Astrocyte of the cerebellum (primary cell): ENCODE measurements around the gene PPIL6.

Experiments
- DNase-seq: peaks from one replicate; pipeline ENCODE4 v3.0.0-alpha.2; 2011; ENCODE audit warnings: low read depth
- H3K4me3 ChIP-seq: 2 replicates; pipeline ENCODE4 v1.5.1; 2011; ENCODE audit warnings: mild to moderate bottlenecking, low read depth, low read length, moderate library complexity
- in situ Hi-C: cut with HindIII; loops from 2 replicates; pipeline ENCODE4 v1.10.0; 2017; ENCODE audit warnings: low sequenced_read_pairs
- TF ChIP-seq, protein P1 (sequence below): IDR thresholded peaks from 2 replicates; pipeline ENCODE4 v1.5.1; 2012; ENCODE audit warnings: low read length, low read depth, moderate library complexity, mild to moderate bottlenecking; ENCODE audit errors: missing control alignments

The PPIL6 gene

DNA sequence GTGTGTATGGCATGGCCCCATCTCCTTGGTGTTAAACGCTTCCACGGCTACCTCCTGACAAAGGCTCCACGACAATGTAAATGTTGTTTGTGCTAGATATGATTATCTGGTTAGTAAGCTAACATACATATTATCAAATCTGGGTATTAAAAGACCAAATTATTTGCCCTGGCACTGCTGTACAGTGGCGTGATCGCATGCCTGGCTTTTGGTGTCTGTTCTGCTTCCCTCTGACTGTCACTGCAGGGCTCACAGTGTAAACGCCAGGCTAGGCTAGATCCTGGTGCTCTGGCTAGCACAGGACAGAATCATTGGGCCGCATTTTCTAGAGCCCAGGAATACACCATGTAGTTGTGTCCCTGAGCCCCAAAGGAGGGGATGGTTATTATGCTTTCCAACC, 96.9 kb downstream of the PPIL6 start:
- no peak for DNase-seq
- in situ Hi-C loops = no loop called here
- H3K4me3 ChIP-seq = no peak overlapping the region
- TF ChIP-seq, protein P1, sequence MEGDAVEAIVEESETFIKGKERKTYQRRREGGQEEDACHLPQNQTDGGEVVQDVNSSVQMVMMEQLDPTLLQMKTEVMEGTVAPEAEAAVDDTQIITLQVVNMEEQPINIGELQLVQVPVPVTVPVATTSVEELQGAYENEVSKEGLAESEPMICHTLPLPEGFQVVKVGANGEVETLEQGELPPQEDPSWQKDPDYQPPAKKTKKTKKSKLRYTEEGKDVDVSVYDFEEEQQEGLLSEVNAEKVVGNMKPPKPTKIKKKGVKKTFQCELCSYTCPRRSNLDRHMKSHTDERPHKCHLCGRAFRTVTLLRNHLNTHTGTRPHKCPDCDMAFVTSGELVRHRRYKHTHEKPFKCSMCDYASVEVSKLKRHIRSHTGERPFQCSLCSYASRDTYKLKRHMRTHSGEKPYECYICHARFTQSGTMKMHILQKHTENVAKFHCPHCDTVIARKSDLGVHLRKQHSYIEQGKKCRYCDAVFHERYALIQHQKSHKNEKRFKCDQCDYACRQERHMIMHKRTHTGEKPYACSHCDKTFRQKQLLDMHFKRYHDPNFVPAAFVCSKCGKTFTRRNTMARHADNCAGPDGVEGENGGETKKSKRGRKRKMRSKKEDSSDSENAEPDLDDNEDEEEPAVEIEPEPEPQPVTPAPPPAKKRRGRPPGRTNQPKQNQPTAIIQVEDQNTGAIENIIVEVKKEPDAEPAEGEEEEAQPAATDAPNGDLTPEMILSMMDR = no peak

DNA sequence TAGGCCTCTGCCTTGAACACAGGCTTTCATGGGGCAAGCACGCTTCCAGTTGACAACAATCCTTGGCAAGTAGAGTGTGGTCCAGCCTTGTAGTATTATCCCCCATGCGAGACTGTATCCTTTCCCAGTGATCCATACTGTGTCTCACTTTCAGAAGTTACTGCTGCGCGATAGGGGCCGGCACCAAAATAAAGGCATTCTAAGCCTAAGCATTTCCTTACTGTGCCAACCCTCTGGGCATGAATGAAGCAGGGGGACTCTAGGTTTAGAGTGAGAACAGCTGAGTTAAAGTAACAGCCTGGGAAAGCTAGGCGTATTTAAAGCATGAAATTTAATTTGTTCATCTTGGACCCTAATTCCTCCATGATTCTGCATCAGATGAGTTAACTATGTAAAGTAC, 97.5 kb downstream of the PPIL6 start:
- H3K4me3 ChIP-seq = no peak overlapping the region
- TF ChIP-seq, protein P1 = no peak
- in situ Hi-C loops = no loop called here
- no peak for DNase-seq

DNA sequence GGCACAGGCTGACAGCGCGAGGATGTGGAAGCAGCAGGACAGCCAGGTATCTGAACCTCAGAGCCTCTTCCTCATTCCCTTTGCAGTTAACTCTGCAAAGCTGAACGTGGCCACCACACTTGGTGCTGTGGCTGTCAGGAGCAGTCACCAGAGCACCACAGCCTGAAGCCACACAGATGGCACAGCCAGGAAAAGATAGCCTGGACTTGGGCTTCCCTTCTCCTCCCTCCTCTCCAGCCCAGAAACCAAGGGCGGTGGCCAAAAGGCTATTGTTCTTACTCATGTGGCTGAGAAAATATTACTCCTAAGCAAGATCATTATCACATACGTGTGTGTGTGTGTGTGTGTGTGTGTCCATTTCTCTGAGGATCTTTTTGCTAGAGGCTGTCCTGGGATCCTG, 97.9 kb downstream of the PPIL6 start:
- TF ChIP-seq, protein P1 = no peak
- in situ Hi-C loops = no loop called here
- no peak for DNase-seq
- no peak overlapping the region for H3K4me3 ChIP-seq

DNA sequence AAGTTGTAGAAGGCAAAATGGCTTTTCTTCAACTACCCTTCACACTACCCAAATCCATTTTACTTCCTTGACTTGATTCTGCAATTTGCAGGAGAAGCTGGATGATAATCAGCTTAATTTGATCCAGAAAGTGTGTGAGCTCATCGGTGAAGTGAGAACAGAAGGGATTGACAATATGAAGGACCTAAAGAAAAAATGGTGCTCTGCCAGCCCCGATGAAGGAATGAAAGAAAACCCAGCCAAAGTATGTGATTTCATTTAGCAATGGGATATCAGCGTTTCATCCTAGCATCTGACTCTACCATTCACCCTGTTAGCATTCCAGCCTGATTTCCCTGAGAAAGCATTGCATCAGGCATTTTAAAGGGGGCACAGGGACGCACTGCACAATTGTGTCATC, 99.6 kb downstream of the PPIL6 start:
- no peak overlapping the region for H3K4me3 ChIP-seq
- in situ Hi-C loops = no loop called here
- DNase-seq = no peak
- TF ChIP-seq, protein P1 = no peak
